Brain microvascular endothelial cell (primary cell): Measurements from ENCODE around the gene ELMO1.

Source experiments
- DNase-seq: peaks from one replicate; pipeline ENCODE4 v3.0.0-alpha.2; 2020
- H3K27ac ChIP-seq: fragments of 250-450 bp; sonication (Bioruptor Pico); 2 replicates; pipeline ENCODE4 v1.5.1; 2020; ENCODE audit warnings: mild to moderate bottlenecking, moderate library complexity
- H3K27me3 ChIP-seq: fragments of 250-450 bp; sonication (Bioruptor Pico); replicated peaks from 2 replicates; pipeline ENCODE4 v1.5.1; 2020; ENCODE audit warnings: mild to moderate bottlenecking
- H3K36me3 ChIP-seq: fragments of 250-450 bp; sonication (Bioruptor Pico); replicated peaks from 2 replicates; pipeline ENCODE4 v1.5.1; 2020; ENCODE audit warnings: mild to moderate bottlenecking
- H3K4me3 ChIP-seq: 2 replicates; pipeline ENCODE4 v1.5.1; 2011; ENCODE audit warnings: low read depth, mild to moderate bottlenecking, control low read depth, low read length, moderate library complexity
- CTCF ChIP-seq: IDR thresholded peaks from 2 replicates; pipeline ENCODE4 v1.5.1; 2011; ENCODE audit warnings: low read depth, mild to moderate bottlenecking, moderate library complexity, low read length, control low read depth, inconsistent platforms; ENCODE audit errors: missing control alignments
- in situ Hi-C: cut with HindIII; loops from 2 replicates; pipeline ENCODE4 v1.10.0; 2017; ENCODE audit warnings: low sequenced_read_pairs, low pct_ligation_motif_present

The ELMO1 gene

GRCh38 chr7:36955456-36956129, 493.1 kb downstream of the ELMO1 start:
- in situ Hi-C loops, result no loop called here
- Histone ChIP-seq H3K27ac (no peak overlapping the region), H3K36me3 (no peaks in the 10 kb centered on the region), H3K27me3 (no peaks in the 10 kb centered on the region), H3K4me3 (no peak overlapping the region)
- DNase-seq, result no peak
- no peak for TF ChIP-seq CTCF

GRCh38 chr7:36951257-36951697, 497.4 kb downstream of the ELMO1 start:
- H3K36me3 ChIP-seq, result no peaks in the 10 kb centered on the region
- H3K27me3 ChIP-seq, result no peaks in the 10 kb centered on the region
- in situ Hi-C loops, result no loop called here
- no peak overlapping the region for H3K4me3 ChIP-seq
- TF ChIP-seq CTCF, result no peak
- no peak overlapping the region for H3K27ac ChIP-seq
- DNase-seq, result no peak

- no peak for DNase-seq
- in situ Hi-C loops, result no loop called here
- Histone ChIP-seq H3K27ac (no peak overlapping the region), H3K4me3 (no peak overlapping the region), H3K27me3 (no peaks in the 10 kb centered on the region), H3K36me3 (no peaks in the 10 kb centered on the region)
- TF ChIP-seq CTCF, result no peak
Measured at GRCh38 chr7:36949711-36950600, 498.7 kb downstream of the ELMO1 start.

- no peaks in the 10 kb centered on the region for H3K27me3 ChIP-seq
- H3K4me3 ChIP-seq, result no peak overlapping the region
- DNase-seq, result no peak
- no peak for TF ChIP-seq CTCF
- no peaks in the 10 kb centered on the region for H3K36me3 ChIP-seq
- H3K27ac ChIP-seq, result no peak overlapping the region
- in situ Hi-C loops, result no loop called here
Measured at GRCh38 chr7:36946401-36946739, 502.3 kb downstream of the ELMO1 start.

GRCh38 chr7:36945612-36946400, 502.9 kb downstream of the ELMO1 start:
- in situ Hi-C loops, result no loop called here
- no peak for TF ChIP-seq CTCF

More at GRCh38 chr7:36945612-36946400, 502.9 kb downstream of the ELMO1 start:
- no peak overlapping the region for H3K4me3 ChIP-seq
- H3K27me3 ChIP-seq, result no peaks in the 10 kb centered on the region
- DNase-seq, result no peak
- no peaks in the 10 kb centered on the region for H3K36me3 ChIP-seq
- no peak overlapping the region for H3K27ac ChIP-seq
